ENCODE measurements around the gene CRYAA. TPM values are rescaled to one million over a fixed set of nuclear protein-coding genes. Genes with fewer than 3 reads are reported as not detected.

The CRYAA gene
- total and polyA plus RNA-seq, 2 donors (not counting 3 experiments of a cell fraction or from before 2014, with no cell fraction given): not detected

GRCh38 chr21:43191521-43191920, 22.7 kb downstream of the CRYAA start:
- no peaks in the 10 kb centered on the region for H4K20me1 ChIP-seq (replicated peaks; ENCODE audit: control insufficient read depth, extremely low read depth, insufficient read depth, low read length)
- no peaks in the 10 kb centered on the region for H3K4me1 ChIP-seq (ENCODE audit: control insufficient read depth, extremely low read depth, insufficient read depth, low read length)
- H2AFZ ChIP-seq (ENCODE audit: low read depth, low read length): no peak overlapping the region
- POLR2A ChIA-PET: no interaction called here
- FAIRE-seq (no peak), DNase-seq (ENCODE audit: low read depth, low spot score) (no peak)
- no peak overlapping the region for H3K27ac ChIP-seq (ENCODE audit: insufficient read depth, low read depth, low read length)
- intact Hi-C loops (cut with micrococcal nuclease): no loop called here
- H3K9me3 ChIP-seq (replicated peaks; ENCODE audit: control insufficient read depth, insufficient read depth, low read length): no peaks in the 10 kb centered on the region
- dilution Hi-C loops (cut with MboI; ENCODE audit: extremely low pct_ligation_motif_present, low sequenced_read_pairs): no loop called here
- no peak overlapping the region for H3K4me3 ChIP-seq (replicated peaks in 1 of 3; ENCODE audit: insufficient read depth in 1 of 3, low read depth in 1 of 3, low read length in 3 of 3)
- H3K27me3 ChIP-seq (ENCODE audit: control insufficient read depth in 2 of 2, insufficient read depth in 2 of 2, low read length in 2 of 2): peaks cover 6 to 14% of the 10 kb centered on the region in 2 experiments
- H3K9me1 ChIP-seq (replicated peaks; ENCODE audit: control insufficient read depth, extremely low read depth, insufficient read depth, low read length): no peaks in the 10 kb centered on the region
- no peaks in the 10 kb centered on the region for H3K36me3 ChIP-seq (ENCODE audit: control insufficient read depth in 2 of 2, extremely low read depth in 1 of 2, insufficient read depth in 2 of 2, low read length in 2 of 2)
- TF ChIP-seq JUN (IDR thresholded peaks at IDR 0.05; ENCODE audit: borderline replicate concordance, insufficient read depth, insufficient read length, low read depth): no peak
- no peak for TF ChIP-seq POLR2A (IDR thresholded peaks at IDR 0.05; ENCODE audit: low read depth, low read length)
- TF ChIP-seq GATA2 (IDR thresholded peaks at IDR 0.05; ENCODE audit: insufficient read depth, insufficient read length, low read depth, low read length): no peak
- TF ChIP-seq MYC (IDR thresholded peaks at IDR 0.05; ENCODE audit: low read depth, low read length): no peak
- TF ChIP-seq, protein P1, sequence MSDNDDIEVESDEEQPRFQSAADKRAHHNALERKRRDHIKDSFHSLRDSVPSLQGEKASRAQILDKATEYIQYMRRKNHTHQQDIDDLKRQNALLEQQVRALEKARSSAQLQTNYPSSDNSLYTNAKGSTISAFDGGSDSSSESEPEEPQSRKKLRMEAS (IDR thresholded peaks at IDR 0.05; ENCODE audit: insufficient read depth, insufficient read length): no peak
- CTCF ChIA-PET: interaction anchor here (1.4 kb wide), 1 partner anchor 20 kb away, joined by 4 read pairs; no protein-coding TSS in a partner anchor
- H3K4me2 ChIP-seq (ENCODE audit: insufficient read depth, low read length): no peak overlapping the region
- H3K9ac ChIP-seq (replicated peaks; ENCODE audit: extremely low read depth, insufficient read depth, low read length): no peak overlapping the region
- no peaks in the 10 kb centered on the region for H3K79me2 ChIP-seq (ENCODE audit: control insufficient read depth, insufficient read depth, low read length)
- no TSS peak for BruUV-seq (replicated peaks)

DNA sequence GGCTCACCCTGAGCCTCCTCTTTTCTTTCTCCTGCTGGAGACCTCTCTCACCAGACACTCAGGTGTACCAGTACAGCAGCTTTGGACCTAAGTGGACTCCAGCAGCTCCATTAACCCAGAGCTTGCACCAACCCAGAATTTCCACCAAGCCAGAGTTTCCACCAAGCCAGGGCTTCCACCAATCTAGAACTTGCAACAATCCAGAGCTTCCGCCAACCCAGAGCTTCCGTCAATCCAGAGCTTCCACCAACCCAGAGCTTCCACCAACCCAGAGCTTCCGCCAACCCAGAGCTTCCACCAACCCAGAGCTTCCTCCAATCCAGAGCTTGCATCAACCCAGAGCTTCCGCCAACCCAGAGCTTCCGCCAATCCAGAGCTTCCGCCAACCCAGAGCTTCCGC, 23.2 kb downstream of the CRYAA start:
- Histone ChIP-seq H3K9me1 (replicated peaks; ENCODE audit: control insufficient read depth, extremely low read depth, insufficient read depth, low read length) (no peaks in the 10 kb centered on the region), H3K9ac (replicated peaks; ENCODE audit: extremely low read depth, insufficient read depth, low read length) (no peak overlapping the region), H3K4me2 (ENCODE audit: insufficient read depth, low read length) (no peak overlapping the region), H3K36me3 (ENCODE audit: control insufficient read depth in 2 of 2, extremely low read depth in 1 of 2, insufficient read depth in 2 of 2, low read length in 2 of 2) (no peaks in the 10 kb centered on the region), H3K79me2 (ENCODE audit: control insufficient read depth, insufficient read depth, low read length) (no peaks in the 10 kb centered on the region), H4K20me1 (replicated peaks; ENCODE audit: control insufficient read depth, extremely low read depth, insufficient read depth, low read length) (no peaks in the 10 kb centered on the region), H3K4me3 (replicated peaks in 1 of 3; ENCODE audit: insufficient read depth in 1 of 3, low read depth in 1 of 3, low read length in 3 of 3) (no peak overlapping the region), H3K9me3 (replicated peaks; ENCODE audit: control insufficient read depth, insufficient read depth, low read length) (no peaks in the 10 kb centered on the region), H3K4me1 (ENCODE audit: control insufficient read depth, extremely low read depth, insufficient read depth, low read length) (no peaks in the 10 kb centered on the region), H2AFZ (ENCODE audit: low read depth, low read length) (no peak overlapping the region), H3K27me3 (ENCODE audit: control insufficient read depth in 2 of 2, insufficient read depth in 2 of 2, low read length in 2 of 2) (peaks cover 11 to 19% of the 10 kb centered on the region in 2 experiments), H3K27ac (ENCODE audit: insufficient read depth, low read depth, low read length) (no peak overlapping the region)
- FAIRE-seq (no peak), DNase-seq (ENCODE audit: low read depth, low spot score) (no peak)
- intact Hi-C loops (cut with micrococcal nuclease): no loop called here
- no TSS peak for BruUV-seq (replicated peaks)
- CTCF ChIA-PET: interaction anchor here (1.1 to 1.4 kb wide), 2 partner anchors 9 to 19 kb away, joined by 3 to 4 read pairs; no protein-coding TSS in a partner anchor
- dilution Hi-C loops (cut with MboI; ENCODE audit: extremely low pct_ligation_motif_present, low sequenced_read_pairs): no loop called here
- TF ChIP-seq MYC (IDR thresholded peaks at IDR 0.05; ENCODE audit: low read depth, low read length) (no peak), GATA2 (IDR thresholded peaks at IDR 0.05; ENCODE audit: insufficient read depth, insufficient read length, low read depth, low read length) (no peak), POLR2AphosphoS5 (IDR thresholded peaks at IDR 0.05; ENCODE audit: insufficient read depth, low read depth, low read length) (no peak), POLR2A (IDR thresholded peaks at IDR 0.05; ENCODE audit: low read depth, low read length) (no peak), FOS (IDR thresholded peaks at IDR 0.05; ENCODE audit: borderline replicate concordance, insufficient read depth, low read length) (no peak), EZH2 (IDR thresholded peaks at IDR 0.05; ENCODE audit: borderline replicate concordance, low read depth, low read length, severe bottlenecking) (no peak), JUN (IDR thresholded peaks at IDR 0.05; ENCODE audit: borderline replicate concordance, insufficient read depth, insufficient read length, low read depth) (no peak)
- TF ChIP-seq, protein P1 (IDR thresholded peaks at IDR 0.05; ENCODE audit: insufficient read depth, insufficient read length): no peak
- TF ChIP-seq, protein P2, sequence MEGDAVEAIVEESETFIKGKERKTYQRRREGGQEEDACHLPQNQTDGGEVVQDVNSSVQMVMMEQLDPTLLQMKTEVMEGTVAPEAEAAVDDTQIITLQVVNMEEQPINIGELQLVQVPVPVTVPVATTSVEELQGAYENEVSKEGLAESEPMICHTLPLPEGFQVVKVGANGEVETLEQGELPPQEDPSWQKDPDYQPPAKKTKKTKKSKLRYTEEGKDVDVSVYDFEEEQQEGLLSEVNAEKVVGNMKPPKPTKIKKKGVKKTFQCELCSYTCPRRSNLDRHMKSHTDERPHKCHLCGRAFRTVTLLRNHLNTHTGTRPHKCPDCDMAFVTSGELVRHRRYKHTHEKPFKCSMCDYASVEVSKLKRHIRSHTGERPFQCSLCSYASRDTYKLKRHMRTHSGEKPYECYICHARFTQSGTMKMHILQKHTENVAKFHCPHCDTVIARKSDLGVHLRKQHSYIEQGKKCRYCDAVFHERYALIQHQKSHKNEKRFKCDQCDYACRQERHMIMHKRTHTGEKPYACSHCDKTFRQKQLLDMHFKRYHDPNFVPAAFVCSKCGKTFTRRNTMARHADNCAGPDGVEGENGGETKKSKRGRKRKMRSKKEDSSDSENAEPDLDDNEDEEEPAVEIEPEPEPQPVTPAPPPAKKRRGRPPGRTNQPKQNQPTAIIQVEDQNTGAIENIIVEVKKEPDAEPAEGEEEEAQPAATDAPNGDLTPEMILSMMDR (IDR thresholded peaks at IDR 0.05; ENCODE audit: extremely low read depth in 1 of 2, insufficient read depth in 1 of 2, low read depth in 1 of 2, low read length in 2 of 2): no peak
- POLR2A ChIA-PET: no interaction called here

Data from endothelial cell of umbilical vein (primary cell).